ENCODE data around the gene CTF1.
"Not testable (repeated sequence)": the region's sequence is repeated elsewhere in the genome, so short reads cannot be mapped to it uniquely, and the experiment has no call there.

CTF1 gene

DNA sequence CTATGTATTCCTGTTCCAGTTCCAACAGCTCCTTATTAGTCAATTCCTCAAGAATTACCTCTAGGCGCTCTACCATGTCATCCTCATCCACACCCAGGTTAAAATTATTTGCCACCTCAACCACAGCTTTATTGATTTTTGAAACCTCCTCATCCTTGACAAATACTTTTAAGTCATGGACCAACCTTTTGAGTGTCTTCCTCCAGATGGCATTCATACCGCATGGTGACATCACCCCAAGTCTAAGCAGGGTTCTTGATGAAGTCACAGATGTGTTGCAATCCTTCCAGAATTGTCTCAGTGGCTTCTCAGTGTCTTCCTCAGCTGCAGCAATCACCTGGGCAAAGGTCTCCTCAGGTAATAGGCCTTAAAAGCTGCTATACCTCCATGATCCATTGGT is 42.7 kb upstream of the CTF1 start:
- no peak overlapping the region for H2AFZ ChIP-seq (ENCODE audit: low read length)

DNA sequence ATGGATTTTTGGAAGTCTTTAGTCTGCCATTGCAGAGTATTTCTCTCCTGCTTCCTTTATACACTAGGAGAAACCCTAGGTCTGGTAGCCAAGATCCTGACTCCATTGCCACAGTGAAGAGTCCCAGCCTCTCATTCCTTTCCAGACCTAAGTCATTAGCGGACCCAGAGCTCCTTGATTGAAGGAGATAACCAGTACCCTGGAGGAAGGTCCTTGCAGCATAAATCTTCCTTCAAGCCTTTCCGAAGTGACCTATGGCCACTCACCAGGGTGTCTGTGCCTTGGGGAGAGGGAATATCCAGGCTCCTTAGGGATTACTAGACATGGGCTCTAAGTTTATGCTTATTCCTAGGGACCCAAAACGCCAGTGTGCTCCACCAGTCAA is 38.3 kb upstream of the CTF1 start:
- H3K27me3 ChIP-seq (replicated peaks; ENCODE audit: insufficient read depth, low read length): no peaks in the 10 kb centered on the region
- H3F3A ChIP-seq (ENCODE audit: insufficient read depth, low read length): no peaks in the 10 kb centered on the region
- no peaks in the 10 kb centered on the region for H3K36me3 ChIP-seq (replicated peaks; ENCODE audit: insufficient read depth, low read length)
- H3K9me3 ChIP-seq (replicated peaks; ENCODE audit: insufficient read depth, low read length): no peaks in the 10 kb centered on the region
- no peaks in the 10 kb centered on the region for H3K9me2 ChIP-seq (replicated peaks; ENCODE audit: insufficient read depth, low read length)
- no peak overlapping the region for H3K4me3 ChIP-seq (ENCODE audit: low read length)
- H3K9ac ChIP-seq (ENCODE audit: low read length): no peak overlapping the region
- H3K4me2 ChIP-seq (ENCODE audit: low read depth, low read length): no peak overlapping the region
- H3K79me2 ChIP-seq (ENCODE audit: low read length): no peaks in the 10 kb centered on the region
- TF ChIP-seq EZH2 (optimal IDR thresholded peaks at IDR 0.05; ENCODE audit: low read depth, low read length) (no peak), EZH2phosphoT487 (IDR thresholded peaks at IDR 0.05; ENCODE audit: low read length) (no peak)
- TF ChIP-seq, protein P1, sequence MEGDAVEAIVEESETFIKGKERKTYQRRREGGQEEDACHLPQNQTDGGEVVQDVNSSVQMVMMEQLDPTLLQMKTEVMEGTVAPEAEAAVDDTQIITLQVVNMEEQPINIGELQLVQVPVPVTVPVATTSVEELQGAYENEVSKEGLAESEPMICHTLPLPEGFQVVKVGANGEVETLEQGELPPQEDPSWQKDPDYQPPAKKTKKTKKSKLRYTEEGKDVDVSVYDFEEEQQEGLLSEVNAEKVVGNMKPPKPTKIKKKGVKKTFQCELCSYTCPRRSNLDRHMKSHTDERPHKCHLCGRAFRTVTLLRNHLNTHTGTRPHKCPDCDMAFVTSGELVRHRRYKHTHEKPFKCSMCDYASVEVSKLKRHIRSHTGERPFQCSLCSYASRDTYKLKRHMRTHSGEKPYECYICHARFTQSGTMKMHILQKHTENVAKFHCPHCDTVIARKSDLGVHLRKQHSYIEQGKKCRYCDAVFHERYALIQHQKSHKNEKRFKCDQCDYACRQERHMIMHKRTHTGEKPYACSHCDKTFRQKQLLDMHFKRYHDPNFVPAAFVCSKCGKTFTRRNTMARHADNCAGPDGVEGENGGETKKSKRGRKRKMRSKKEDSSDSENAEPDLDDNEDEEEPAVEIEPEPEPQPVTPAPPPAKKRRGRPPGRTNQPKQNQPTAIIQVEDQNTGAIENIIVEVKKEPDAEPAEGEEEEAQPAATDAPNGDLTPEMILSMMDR (IDR thresholded peaks at IDR 0.05; ENCODE audit: low read length): no peak
- no peaks in the 10 kb centered on the region for H4K20me1 ChIP-seq (ENCODE audit: insufficient read depth, low read length)
- no peak overlapping the region for H3K27ac ChIP-seq (ENCODE audit: low read length)
- no peak for DNase-seq
- H3K4me1 ChIP-seq (ENCODE audit: low read length): no peaks in the 10 kb centered on the region
- H2AFZ ChIP-seq (ENCODE audit: low read length): no peak overlapping the region

More for the DNA sequence above, 42.7 kb upstream of the CTF1 start:
- no peak overlapping the region for H3K27ac ChIP-seq (ENCODE audit: low read length)
- no peak overlapping the region for H3K9ac ChIP-seq (ENCODE audit: low read length)
- H3K4me1 ChIP-seq (ENCODE audit: low read length): no peaks in the 10 kb centered on the region
- DNase-seq: no peak
- no peak for TF ChIP-seq EZH2 (optimal IDR thresholded peaks at IDR 0.05; ENCODE audit: low read depth, low read length)
- TF ChIP-seq, protein P1 (IDR thresholded peaks at IDR 0.05; ENCODE audit: low read length): no peak
- no peak for TF ChIP-seq EZH2phosphoT487 (IDR thresholded peaks at IDR 0.05; ENCODE audit: low read length)
- H3K4me3 ChIP-seq (ENCODE audit: low read length): no peak overlapping the region
- H3K4me2 ChIP-seq (ENCODE audit: low read depth, low read length): no peak overlapping the region
- no peaks in the 10 kb centered on the region for H3F3A ChIP-seq (ENCODE audit: insufficient read depth, low read length)
- H3K9me3 ChIP-seq (replicated peaks; ENCODE audit: insufficient read depth, low read length): no peaks in the 10 kb centered on the region
- no peaks in the 10 kb centered on the region for H4K20me1 ChIP-seq (ENCODE audit: insufficient read depth, low read length)
- no peaks in the 10 kb centered on the region for H3K79me2 ChIP-seq (ENCODE audit: low read length)
- no peaks in the 10 kb centered on the region for H3K36me3 ChIP-seq (replicated peaks; ENCODE audit: insufficient read depth, low read length)
- H3K9me2 ChIP-seq (replicated peaks; ENCODE audit: insufficient read depth, low read length): no peaks in the 10 kb centered on the region
- H3K27me3 ChIP-seq (replicated peaks; ENCODE audit: insufficient read depth, low read length): no peaks in the 10 kb centered on the region

DNA sequence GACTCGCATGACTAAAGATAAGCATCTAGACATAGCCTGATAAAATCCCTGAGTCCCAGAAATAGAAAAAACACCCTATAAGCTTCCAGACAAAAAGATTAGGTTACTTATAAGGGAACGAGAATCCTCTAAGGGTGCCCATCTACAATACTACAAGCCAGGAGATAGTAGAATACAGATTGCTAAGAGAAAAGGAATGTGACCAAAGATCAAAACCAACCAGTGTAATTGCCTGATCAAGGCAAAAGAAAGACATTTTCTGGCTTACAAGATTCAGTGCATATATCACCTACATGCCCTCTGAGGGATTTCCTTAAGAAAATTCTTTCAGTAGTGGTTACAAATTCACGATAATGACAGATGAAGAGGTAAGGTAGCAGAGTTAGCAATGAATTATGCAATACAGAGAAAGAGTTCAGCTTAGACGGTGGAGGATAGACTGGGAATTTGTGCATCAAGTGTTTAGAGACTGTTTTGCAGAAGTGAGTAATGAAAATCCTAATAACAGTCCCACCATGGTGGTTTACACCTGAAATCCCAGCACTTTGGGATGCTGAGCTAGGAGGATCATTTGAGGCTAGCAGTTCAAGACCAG is 37.5 kb upstream of the CTF1 start:
- H3K4me1 ChIP-seq (ENCODE audit: low read length): no peaks in the 10 kb centered on the region
- no peaks in the 10 kb centered on the region for H3F3A ChIP-seq (ENCODE audit: insufficient read depth, low read length)
- no peak overlapping the region for H2AFZ ChIP-seq (ENCODE audit: low read length)
- H4K20me1 ChIP-seq (ENCODE audit: insufficient read depth, low read length): no peaks in the 10 kb centered on the region
- DNase-seq: no peak
- TF ChIP-seq, protein P1 (IDR thresholded peaks at IDR 0.05; ENCODE audit: low read length): no peak
- TF ChIP-seq EZH2 (optimal IDR thresholded peaks at IDR 0.05; ENCODE audit: low read depth, low read length) (no peak), EZH2phosphoT487 (IDR thresholded peaks at IDR 0.05; ENCODE audit: low read length) (no peak)
- H3K9me3 ChIP-seq (replicated peaks; ENCODE audit: insufficient read depth, low read length): no peaks in the 10 kb centered on the region
- H3K9ac ChIP-seq (ENCODE audit: low read length): no peak overlapping the region
- no peaks in the 10 kb centered on the region for H3K9me2 ChIP-seq (replicated peaks; ENCODE audit: insufficient read depth, low read length)
- H3K36me3 ChIP-seq (replicated peaks; ENCODE audit: insufficient read depth, low read length): no peaks in the 10 kb centered on the region
- H3K27ac ChIP-seq (ENCODE audit: low read length): no peak overlapping the region
- no peak overlapping the region for H3K4me3 ChIP-seq (ENCODE audit: low read length)
- H3K4me2 ChIP-seq (ENCODE audit: low read depth, low read length): no peak overlapping the region
- no peaks in the 10 kb centered on the region for H3K27me3 ChIP-seq (replicated peaks; ENCODE audit: insufficient read depth, low read length)
- no peaks in the 10 kb centered on the region for H3K79me2 ChIP-seq (ENCODE audit: low read length)

DNA sequence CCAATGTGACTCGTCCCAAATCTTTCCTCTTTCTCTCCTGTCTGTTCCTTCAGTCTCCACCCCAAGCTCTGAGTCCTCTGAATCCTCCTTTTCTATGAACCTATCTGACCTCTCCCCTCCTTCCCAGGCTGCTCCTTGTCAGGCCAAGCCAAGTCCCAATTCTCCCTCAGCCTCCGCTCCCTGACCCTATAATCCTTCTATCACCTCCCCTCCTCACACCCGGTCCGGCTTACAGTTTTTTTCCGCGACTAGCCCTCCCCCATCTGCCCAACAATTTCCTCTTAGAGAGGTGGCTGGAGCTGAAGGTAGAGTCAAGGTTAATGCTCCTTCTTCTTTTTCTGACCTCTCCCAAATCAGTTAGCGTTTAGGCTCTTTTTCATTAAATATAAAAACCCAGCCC is 35.7 kb upstream of the CTF1 start:
- H3K27ac ChIP-seq (ENCODE audit: low read length); DNase-seq: not testable (repeated sequence)

DNA sequence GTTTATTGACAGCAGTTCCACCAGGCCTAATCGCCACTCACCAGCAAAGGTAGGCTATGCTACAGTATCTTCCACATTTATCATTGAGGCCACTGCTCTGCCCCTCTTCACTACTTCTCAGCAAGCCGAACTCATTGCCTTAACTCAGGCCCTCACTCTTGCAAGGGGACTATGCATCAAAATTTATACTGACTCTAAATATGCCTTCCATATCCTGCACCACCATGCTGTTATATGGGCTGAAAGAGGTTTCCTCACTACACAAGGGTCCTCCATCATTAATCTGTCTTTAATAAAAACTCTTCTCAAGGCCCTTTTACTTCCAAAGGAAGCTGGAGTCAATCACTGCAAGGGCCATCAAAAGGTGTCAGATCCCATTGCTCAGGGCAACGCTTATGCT is 33.2 kb upstream of the CTF1 start:
- not testable (repeated sequence) for H3F3A ChIP-seq (ENCODE audit: insufficient read depth, low read length); H3K4me2 ChIP-seq (ENCODE audit: low read depth, low read length); H3K27me3 ChIP-seq (replicated peaks; ENCODE audit: insufficient read depth, low read length); H4K20me1 ChIP-seq (ENCODE audit: insufficient read depth, low read length); H3K4me1 ChIP-seq (ENCODE audit: low read length); H2AFZ ChIP-seq (ENCODE audit: low read length); H3K9me2 ChIP-seq (replicated peaks; ENCODE audit: insufficient read depth, low read length); H3K36me3 ChIP-seq (replicated peaks; ENCODE audit: insufficient read depth, low read length); H3K4me3 ChIP-seq (ENCODE audit: low read length); H3K9ac ChIP-seq (ENCODE audit: low read length); H3K27ac ChIP-seq (ENCODE audit: low read length); DNase-seq; H3K9me3 ChIP-seq (replicated peaks; ENCODE audit: insufficient read depth, low read length); H3K79me2 ChIP-seq (ENCODE audit: low read length)

More for the DNA sequence above, 35.7 kb upstream of the CTF1 start:
- not testable (repeated sequence) for H3K79me2 ChIP-seq (ENCODE audit: low read length); H3K4me1 ChIP-seq (ENCODE audit: low read length); H2AFZ ChIP-seq (ENCODE audit: low read length); H3K36me3 ChIP-seq (replicated peaks; ENCODE audit: insufficient read depth, low read length); H3K9me3 ChIP-seq (replicated peaks; ENCODE audit: insufficient read depth, low read length); H3F3A ChIP-seq (ENCODE audit: insufficient read depth, low read length); H3K9me2 ChIP-seq (replicated peaks; ENCODE audit: insufficient read depth, low read length); H3K4me2 ChIP-seq (ENCODE audit: low read depth, low read length); H4K20me1 ChIP-seq (ENCODE audit: insufficient read depth, low read length); H3K9ac ChIP-seq (ENCODE audit: low read length); H3K27me3 ChIP-seq (replicated peaks; ENCODE audit: insufficient read depth, low read length); H3K4me3 ChIP-seq (ENCODE audit: low read length)
